ENCODE results near the gene CELF2.

DNA sequence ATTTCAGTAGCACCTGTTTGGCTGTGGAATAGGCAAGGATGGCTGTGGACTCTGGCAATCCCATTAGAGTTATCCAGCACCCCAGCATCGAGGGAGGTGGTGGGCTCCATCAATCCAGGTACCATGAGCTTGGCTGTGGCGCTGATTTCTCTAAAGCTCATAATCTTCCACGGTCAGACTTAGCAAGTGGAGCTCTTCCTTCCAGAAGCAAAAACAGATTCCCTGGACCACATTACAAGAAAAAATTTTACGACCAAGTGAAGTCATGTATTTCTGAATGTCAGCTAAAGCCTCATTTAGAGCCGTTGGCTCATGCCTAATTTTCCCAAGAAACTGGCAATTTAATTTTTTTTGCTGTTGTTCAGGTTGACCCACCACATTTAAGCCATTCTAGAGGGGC, 135.1 kb downstream of the CELF2 start:
- TF ChIP-seq POLR2A (IDR thresholded peaks at IDR 0.05) (no peak), CTCF (IDR thresholded peaks at IDR 0.05 in 8 of 11, conservative IDR thresholded peaks at IDR 0.05 in 3 of 11) (no peak), POLR2AphosphoS5 (IDR thresholded peaks at IDR 0.05) (no peak)

Data from spleen (tissue), 7 donors.